ENCODE results near the gene TESK2.
"Not testable (repeated sequence)": the region's sequence is repeated elsewhere in the genome, so short reads cannot be mapped to it uniquely, and the experiment has no call there.

TESK2 gene

DNA sequence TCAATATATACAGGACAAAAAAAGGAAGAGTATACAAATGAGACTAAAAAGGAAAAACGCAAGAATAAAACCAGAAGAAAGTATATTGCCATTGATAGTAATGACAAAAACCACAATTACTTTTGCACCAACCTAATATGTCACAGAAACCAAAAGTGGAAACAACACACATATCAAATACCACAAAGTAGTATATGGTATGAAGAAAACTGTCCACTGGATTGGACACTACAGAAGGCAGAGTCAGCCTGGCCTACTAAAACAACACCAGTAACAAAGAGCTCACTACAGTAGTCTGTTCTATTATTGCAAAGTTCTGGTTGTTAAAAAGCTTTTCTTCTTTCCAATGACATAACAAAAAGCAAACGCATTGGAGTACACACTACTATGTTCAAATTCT, 17.7 kb downstream of the TESK2 start:
- no peak for DNase-seq

DNA sequence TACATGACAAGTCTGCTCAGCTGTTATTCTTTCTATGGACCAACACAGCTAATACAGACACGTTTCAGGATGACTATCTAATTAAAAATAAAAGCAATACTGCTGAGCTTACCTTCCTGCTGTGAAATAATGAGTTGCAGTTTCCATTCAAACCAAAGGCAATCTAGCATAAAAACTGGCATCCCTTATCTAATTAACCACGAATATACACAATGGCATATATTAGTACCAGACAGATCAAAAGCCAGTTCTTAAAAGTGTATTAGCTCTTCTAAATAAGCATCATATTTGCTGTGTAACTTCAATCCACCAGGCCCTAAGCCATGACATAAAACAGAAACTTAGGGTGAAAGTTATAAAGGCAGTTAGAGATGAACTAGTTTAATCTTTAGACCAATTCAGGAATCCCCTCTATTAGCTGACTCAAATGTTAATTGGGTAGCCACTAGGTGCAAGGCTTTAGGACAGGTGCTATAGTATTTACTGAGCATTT, 20.6 kb downstream of the TESK2 start:
- no peak for DNase-seq

DNA sequence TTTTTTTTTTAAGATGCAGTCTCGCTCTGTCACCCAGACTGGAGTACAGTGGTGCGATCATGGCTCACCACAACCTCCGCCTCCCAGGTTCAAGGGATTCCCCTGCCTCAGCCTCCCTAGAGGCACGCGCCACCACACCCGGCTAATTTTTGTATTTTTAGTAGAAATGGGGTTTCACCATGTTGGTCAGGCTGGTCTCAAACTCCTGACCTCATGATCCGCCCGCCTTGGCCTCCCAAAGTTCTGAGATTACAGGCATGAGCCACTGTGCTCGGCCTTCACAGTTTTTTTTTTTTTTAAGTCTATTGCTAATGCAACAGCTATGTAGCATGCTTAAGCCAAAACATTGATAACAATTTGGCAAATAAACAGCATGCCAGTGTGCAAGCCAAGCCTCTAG, 23.6 kb downstream of the TESK2 start:
- DNase-seq, result not testable (repeated sequence)

DNA sequence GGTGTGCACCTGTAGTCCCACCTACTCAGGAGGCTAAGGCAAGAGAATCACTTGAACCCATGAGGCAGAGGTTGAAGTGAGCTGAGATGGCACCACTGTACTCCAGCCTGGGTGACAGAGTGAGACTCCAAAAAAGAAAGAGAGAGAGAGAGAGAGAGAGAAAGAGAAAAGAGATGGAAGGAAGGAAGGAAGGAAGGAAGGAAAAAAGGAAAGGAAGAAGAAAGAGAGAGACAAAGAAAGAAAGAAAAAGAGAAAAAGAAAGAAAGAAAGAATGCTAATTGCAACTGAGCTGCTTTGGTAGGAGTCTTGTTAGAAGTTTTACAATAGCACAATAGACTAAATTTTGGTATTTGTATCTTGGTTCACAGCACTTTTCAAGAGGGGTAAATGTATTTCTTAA, 25.7 kb downstream of the TESK2 start:
- DNase-seq, result no peak

DNA sequence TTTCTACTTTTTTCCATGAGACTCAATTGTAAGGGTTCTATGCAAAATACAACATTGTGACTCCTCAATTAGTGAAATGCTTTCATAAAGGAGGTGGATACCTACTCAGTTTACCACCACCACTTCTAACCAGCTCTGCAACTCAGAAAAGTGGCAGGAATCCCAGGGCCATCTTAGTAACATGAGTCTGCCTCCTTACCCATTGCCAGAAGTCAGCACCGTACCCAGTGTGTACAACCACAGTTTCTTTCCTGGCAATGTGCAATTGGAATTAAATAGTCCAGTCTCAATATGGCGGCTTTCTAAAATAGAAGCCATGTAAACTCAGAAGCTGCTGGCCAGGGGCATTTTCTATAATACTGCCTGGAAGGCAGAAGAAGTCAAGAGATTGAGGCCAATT, 32.1 kb downstream of the TESK2 start:
- DNase-seq, result no peak

DNA sequence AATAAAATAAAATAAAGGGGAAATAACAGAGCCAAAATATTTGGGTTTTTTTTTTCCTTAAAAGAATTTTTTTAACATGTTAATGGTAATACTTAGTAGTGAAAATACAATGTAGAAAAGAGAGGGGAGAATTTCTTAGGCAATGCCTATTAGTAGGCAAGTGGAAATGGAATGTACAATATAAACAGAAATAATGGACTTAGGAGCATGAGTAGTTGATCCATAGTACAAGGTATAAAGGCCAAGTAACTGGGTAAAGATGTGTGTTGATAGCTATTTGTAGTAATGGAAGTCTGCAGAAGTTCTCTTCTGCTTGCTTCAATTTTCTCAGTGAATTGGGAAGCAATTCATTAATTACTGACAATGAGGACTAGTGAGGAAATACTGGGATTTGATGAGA, 34.4 kb downstream of the TESK2 start:
- no peak for DNase-seq

DNA sequence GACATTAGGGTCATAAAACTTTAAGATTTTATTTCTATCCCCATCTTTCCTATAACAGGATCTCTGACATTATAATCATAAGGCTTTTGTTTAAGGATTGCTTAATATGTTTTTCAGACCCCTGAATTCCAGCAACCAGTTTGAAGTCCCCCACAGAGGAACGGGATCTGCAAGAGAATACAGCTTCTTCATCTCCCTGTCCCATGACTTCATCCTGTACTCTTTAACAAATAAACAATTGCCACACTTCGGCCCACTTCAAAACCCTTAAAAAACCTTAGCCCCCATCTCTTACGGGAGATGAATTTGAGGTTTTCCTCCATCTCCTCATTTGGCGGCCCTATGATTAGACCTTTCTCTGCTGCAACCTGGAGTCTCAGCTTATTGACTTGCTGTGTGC, 35.8 kb downstream of the TESK2 start:
- no peak for DNase-seq

DNA sequence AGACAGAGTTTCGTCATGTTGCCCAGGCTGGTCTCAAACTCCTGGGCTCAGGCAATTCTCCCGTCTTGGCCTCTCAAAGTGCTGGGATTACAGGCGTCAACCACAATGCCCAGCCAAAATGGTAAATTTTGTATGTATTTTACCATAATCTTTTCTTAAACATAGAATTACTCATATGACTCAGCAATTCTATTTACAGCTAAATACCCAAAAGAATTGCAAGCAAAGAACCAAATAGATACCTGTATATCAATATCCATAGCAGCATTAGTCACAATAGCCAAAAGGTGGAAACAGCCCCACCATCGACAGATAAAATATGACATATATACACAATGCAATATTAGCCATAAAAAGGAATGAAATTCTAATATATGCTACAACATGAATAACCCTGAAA, 36.5 kb downstream of the TESK2 start:
- no peak for DNase-seq

DNA sequence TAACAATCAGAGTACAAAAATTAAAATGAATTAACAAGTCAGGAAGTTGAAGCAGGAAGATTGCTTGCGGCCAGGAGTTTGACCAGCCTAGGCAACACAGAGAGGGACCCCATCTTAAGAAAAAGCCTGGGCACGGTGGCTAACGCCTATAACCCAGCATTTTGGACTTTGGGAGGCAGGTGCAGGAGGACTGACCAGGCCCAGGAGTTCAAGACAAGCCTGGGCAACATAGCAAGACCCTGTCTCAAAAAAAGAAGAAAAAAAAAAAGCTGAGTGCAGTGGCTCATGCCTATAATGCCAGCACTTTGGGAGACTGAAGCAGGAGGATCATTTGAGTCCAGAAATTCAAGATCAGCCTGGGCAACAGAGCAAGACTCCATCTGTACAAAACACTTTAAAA, 38.5 kb downstream of the TESK2 start:
- no peak for DNase-seq

DNA sequence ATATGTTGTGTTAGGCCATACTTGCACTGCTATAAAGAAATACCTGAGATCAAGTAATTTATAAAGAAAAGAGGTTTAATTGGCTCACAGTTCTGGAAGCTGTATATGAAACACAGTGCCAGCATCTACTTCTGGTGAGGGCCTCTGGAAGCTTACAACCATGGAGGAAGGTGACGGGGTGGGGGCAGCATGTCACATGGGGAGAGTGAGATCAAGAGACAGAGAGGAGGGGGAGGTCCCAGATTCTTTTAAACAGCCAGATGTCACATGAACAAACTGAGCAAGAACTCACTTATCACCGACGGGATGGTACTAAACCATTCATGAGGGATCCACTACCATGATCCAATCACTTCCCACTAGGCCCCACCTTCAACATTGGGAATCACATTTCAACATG, 42.6 kb downstream of the TESK2 start:
- no peak for DNase-seq

DNA sequence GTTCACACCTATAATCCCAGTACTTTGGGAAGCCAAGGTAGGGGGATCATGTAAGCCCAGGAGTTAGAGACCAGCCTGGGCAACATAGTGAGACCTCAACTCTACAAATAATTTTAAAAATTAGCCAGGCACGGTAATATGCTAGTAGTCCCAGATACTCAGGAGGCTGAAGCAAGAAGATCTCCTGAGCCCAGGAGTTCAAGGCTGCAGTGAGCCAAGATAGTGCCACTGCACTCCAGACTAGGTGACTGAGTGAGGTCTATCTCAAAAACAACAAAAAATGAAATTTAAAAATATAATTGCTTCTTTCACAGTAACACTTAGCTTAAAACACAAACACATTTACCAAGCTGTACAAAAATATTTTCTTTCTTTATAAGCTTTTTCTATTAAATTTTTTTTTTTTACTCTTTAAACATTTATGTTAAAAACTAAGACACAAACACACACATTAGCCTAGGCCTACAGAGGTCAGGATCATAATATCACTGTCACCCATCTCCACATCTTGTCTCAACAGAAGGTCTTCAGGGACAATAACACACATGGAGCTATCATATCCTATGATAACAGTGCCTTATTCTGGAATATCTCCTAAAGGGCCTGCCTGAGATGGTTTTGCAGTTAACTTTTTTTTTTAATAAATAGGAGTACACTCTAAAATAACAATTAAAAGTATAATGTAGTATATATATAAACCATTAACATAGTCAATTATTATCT, 43.9 kb downstream of the TESK2 start:
- no peak for DNase-seq

DNA sequence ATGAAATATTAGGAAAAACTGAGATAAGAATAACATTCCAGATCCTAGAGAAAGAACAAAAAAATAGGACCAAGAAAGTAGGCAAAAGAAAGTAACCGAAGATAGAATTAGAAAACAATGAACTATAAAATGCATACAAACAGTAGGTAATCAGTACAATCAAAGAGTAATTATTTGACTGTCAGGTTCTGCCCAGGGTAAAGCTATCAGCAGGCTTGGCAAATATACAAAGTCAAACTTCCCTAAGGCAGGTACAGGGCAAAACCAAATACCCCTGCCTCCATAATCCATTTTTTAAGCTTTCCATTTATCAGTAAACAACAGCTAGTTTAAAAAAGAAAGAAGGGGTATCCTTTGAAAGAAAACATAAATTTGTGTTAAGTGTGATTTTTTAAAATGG, 44.4 kb downstream of the TESK2 start:
- DNase-seq, result no peak

DNA sequence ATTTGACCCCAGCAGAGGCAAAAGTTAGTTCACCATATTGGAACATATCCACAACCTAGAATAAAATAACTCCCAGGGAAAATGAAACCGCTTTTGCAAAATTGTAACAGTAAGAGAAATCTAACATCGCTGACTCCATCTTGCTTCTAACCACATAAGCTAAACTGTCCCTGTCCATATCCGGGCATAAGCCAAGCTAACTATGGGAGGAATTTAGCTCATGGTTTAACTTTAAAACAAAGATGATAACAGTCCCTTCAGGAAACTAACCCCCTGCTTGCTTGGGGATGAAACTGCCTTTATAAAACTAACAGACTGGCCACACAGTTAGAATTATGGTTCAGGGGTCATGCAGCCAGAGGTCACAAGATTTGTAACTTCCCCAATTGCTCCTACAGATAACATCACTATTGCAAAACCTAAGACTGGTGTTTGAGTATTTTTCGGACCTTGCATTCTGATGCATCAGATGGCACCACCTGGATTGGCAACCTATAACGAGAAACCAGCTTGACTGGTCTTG, 46.3 kb downstream of the TESK2 start:
- no peak for DNase-seq

DNA sequence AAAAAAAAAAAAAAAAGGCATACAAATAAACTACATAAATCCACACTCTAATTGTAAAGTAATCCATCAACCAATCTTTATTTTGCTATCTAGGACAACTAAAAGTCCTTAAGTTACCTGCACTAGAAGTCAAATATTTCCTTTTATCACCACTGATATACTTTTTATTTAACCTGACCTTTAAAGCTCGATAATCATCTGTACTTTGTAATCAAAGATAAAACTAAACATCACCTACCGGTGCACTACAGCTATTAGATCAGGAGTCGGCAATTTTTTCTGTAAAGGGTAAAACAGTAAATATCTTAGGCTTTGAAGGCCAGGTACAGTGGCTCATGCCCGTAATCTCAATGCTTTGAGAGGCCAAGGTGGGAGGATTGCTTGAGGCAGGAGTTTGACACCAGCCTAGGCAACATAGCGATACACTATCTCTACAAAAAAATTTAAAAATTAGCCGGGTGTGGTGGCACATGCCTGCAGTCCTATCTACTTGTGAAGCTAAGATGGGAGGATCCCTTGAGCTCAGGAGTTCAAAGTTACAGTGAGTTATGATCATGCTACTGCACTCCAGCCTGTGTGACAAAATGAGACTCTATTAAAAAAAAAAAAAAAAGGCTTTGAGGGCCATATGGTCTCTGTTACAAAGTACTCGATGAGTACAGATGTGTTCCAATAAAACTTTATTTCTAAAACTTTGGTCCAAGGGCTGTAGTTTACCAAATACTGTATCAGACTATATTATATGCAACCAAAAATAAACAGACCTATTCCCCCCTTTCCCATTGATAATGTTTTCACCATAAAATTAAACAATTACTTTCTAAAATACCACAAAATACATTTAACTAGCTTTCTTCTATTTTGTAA, 47.1 kb downstream of the TESK2 start:
- DNase-seq, result no peak

DNA sequence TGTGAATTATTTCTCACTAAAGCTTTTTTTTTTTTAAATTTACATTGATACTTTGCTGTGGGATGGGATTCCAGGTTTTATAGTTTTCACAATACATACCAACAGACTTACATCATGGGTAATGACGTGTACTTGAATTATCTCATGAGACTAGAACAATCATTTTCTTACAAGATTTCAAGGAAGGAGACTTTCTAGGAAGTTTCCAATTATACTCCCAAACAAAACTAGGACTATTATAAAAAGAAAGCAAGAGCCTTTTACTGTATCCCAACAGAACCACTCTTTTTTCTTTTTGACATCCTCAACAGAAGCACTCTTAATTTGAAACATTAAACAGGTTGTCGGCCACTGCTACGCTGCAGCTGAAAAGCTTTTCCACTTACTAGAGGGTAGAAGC, 48.7 kb downstream of the TESK2 start:
- no peak for DNase-seq

DNA sequence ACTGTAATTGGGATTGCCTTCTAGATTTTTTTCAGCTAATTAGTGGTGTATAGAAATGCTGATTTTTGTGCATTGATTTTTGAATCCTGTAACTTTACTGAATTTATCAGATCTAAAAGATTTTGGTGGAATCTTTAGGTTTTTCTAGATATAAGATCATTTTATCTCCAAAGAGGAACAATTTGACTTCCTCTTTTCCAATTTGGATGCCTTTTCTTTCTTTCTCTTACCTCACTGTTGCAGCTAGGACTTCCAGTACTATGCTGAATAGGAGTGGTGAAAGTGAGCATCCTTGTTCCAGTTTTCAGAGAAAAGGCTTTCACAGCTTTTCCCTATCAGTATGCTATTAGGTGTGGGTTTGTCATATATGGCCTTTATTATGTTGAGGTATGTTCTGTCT, 53.6 kb downstream of the TESK2 start:
- DNase-seq, result no peak

DNA sequence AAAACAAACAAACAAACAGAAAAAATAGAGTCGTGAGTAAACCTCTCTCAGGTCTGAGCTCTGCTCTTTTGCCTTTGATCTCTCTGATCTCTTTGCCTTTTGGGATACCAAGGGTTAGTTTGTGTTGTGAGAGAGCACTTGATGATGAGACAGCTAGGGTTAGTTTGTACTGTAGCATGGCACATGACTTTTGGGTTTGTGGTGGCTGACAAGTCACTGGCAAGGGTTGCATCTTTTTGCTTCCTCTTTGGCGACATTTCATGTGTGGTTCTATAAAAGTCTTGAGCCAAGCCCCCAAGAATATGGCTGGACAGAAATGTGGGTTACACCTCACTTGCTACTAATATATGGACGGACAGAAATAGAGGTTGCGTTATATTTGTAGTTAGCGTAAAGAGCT, 60.5 kb downstream of the TESK2 start:
- no peak for DNase-seq

DNA sequence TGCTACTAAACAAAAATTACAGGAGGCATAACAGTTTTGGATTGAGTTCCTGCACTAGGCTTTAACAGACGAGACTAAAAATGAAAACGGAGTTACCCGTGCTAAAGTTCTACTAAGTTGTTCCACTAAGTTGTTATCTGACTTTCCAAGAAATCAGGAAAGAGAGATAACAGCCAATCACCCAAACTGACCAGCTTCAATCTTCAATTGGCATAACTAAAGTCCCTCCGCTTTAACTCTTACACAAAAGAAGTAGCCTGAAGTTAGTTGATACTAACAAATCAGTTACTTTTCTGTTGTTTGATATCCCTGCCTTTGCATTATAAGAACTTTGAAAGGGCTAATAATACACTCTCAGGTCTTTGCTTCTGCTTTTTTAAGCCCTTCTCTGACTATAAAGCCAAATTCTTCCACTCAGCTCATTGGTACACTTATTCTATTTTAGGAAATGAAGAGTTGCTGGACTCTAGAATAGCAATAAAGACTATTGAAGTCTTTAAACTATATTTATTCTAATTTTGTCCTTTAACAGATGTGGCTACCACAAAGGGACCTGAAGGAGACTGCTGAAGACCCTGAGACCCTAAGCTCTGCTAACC, 61.3 kb downstream of the TESK2 start:
- DNase-seq, result no peak

DNA sequence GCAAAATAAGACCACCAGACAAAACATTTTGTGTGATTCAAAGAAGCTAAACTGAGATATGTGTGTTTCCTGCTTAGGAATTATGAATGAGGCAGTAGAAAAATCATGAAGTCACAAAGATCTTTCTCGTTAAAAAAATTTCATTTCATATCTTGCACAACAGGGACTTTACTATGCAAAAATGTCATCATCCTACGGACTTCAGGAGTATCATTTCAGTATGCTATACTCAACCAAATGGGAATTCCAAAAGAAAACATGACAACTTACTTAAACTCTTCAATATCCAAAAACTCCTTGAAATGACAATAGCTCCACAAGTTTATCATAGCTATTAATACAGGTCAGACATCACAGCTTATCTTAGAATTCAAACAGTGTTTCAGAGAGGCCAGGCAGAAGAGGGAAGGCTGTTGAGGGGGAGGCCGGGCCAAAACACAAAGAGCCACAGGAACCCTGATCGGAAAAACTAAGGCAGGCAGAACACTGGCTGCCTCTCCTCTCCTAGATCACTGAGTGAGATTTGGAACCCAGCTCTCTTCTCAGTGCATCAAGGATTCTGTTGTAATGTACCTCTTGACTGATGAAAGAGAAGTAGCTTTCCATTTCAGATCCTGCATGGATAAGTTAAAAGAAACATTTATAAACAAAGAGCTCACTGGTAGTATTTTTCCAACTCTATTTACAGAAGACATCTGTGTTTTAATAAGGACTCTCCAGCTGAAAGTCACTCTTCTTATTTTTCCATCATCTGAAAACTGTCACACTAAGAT, 66.9 kb downstream of the TESK2 start:
- DNase-seq, result no peak

DNA sequence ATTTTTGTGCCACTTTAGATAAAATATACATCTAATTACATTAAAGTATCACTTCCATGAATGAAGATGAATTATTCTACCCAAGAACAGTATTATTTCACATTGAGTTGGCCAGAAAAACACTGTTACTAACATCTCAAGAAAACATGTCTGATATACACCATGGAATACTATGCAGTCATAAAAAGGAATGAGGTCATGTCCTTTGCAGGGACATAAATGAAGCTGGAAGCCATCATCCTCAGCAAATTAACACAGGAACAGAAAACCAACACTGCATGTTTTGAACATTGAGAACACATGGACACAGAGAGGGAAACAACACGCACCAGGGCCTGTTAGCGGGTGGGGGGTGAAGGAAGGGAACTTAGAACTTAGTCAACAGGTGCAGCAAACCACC, 69.0 kb downstream of the TESK2 start:
- no peak for DNase-seq

DNA sequence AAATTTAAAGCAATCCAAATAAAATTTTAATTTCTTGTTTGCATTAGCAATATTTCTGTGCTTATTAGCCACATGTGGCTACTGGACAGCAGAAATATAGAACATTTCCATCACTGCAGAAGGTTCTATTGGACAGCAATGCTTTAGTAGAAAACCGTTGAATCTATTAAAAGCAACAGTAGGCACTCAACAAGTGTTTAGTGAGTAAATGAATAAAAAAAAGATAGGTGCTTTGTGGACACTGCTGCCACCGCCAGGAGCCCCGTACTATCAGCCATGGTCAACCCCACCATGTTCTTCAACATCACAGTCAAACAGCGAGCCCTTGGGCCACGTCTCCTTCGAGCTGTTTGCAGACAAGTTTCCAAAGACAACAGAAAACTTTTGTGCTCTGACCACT, 76.2 kb downstream of the TESK2 start:
- DNase-seq, result no peak

DNA sequence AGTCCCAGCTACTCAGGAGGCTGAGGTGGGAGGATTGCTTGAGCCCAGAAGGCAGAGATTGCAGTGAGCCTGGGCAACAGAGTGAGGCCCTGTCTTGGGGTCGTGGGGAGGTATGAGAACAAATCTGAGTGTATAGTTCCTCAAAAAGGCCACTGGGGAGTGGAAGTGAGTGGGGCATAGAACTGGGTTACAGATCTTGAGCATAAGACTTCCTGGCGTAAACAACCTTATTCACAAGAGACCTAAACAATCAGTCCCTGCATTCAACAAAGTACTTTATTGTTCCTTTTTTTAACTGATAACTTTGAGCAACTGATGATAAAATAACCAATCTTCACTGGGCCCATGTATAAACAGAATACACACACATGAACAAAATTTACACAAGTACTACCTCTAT, 78.1 kb downstream of the TESK2 start:
- no peak for DNase-seq

DNA sequence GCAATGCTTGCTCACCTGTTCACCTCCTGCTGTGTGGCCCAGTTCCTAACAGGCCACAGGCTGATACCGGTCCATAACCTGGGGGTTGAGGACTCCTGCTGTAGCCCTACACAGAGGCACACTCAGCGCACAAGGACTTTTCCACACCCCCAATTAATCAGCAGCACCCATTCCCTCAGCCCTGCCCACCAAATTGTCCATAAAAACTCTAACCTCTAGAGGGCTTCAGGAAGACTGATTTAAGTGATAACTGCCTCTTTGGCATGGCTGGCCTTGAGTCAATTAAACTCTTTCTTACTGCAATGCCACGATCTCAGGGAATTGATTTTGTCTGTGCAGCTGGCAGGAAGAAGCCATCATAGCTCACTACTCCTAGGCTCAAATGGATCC, 79.5 kb downstream of the TESK2 start:
- DNase-seq, result no peak
